ENCODE data around the gene FGGY.

The FGGY gene

GRCh38 chr1:59315529-59316463, 18.9 kb downstream of the FGGY start:
- DNase-seq (ENCODE audit: low read depth, low spot score), result no peak

- no peak for DNase-seq (ENCODE audit: low read depth, low spot score)
Observed at GRCh38 chr1:59316497-59317128, 19.7 kb downstream of the FGGY start.

- no peak for DNase-seq (ENCODE audit: low read depth, low spot score)
Observed at GRCh38 chr1:59317343-59317742, 20.4 kb downstream of the FGGY start.

GRCh38 chr1:59317780-59318179, 20.9 kb downstream of the FGGY start:
- DNase-seq (ENCODE audit: low read depth, low spot score), result no peak

- no peak for DNase-seq (ENCODE audit: low read depth, low spot score)
Observed at GRCh38 chr1:59318271-59318860, 21.5 kb downstream of the FGGY start.

GRCh38 chr1:59322394-59322793, 25.5 kb downstream of the FGGY start:
- DNase-seq (ENCODE audit: low read depth, low spot score), result no peak

- no peak for DNase-seq (ENCODE audit: low read depth, low spot score)
Observed at GRCh38 chr1:59322814-59323213, 25.9 kb downstream of the FGGY start.

- no peak for DNase-seq (ENCODE audit: low read depth, low spot score)
Observed at GRCh38 chr1:59323879-59324278, 27.0 kb downstream of the FGGY start.

GRCh38 chr1:59328353-59328752, 31.5 kb downstream of the FGGY start:
- no peak for DNase-seq (ENCODE audit: low read depth, low spot score)

- no peak for DNase-seq (ENCODE audit: low read depth, low spot score)
Observed at GRCh38 chr1:59329412-59330053, 32.6 kb downstream of the FGGY start.

GRCh38 chr1:59331686-59332620, 35.1 kb downstream of the FGGY start:
- no peak for DNase-seq (ENCODE audit: low read depth, low spot score)

- DNase-seq (ENCODE audit: low read depth, low spot score), result no peak
Observed at GRCh38 chr1:59332983-59333382, 36.1 kb downstream of the FGGY start.

- no peak for DNase-seq (ENCODE audit: low read depth, low spot score)
Observed at GRCh38 chr1:59333626-59334277, 36.9 kb downstream of the FGGY start.

GRCh38 chr1:59340411-59341307, 43.8 kb downstream of the FGGY start:
- no peak for DNase-seq (ENCODE audit: low read depth, low spot score)

- DNase-seq (ENCODE audit: low read depth, low spot score), result no peak
Observed at GRCh38 chr1:59342801-59343575, 46.1 kb downstream of the FGGY start.

- DNase-seq (ENCODE audit: low read depth, low spot score), result no peak
Observed at GRCh38 chr1:59343576-59343840, 46.6 kb downstream of the FGGY start.

GRCh38 chr1:59345221-59345620, 48.3 kb downstream of the FGGY start:
- no peak for DNase-seq (ENCODE audit: low read depth, low spot score)

GRCh38 chr1:59346429-59346828, 49.5 kb downstream of the FGGY start:
- no peak for DNase-seq (ENCODE audit: low read depth, low spot score)

GRCh38 chr1:59349101-59349500, 52.2 kb downstream of the FGGY start:
- no peak for DNase-seq (ENCODE audit: low read depth, low spot score)
